ENCODE measurements around the gene PADI4. TPM values are rescaled to one million over a fixed set of nuclear protein-coding genes. Genes with fewer than 3 reads are reported as not detected.

Gene PADI4, protein sequence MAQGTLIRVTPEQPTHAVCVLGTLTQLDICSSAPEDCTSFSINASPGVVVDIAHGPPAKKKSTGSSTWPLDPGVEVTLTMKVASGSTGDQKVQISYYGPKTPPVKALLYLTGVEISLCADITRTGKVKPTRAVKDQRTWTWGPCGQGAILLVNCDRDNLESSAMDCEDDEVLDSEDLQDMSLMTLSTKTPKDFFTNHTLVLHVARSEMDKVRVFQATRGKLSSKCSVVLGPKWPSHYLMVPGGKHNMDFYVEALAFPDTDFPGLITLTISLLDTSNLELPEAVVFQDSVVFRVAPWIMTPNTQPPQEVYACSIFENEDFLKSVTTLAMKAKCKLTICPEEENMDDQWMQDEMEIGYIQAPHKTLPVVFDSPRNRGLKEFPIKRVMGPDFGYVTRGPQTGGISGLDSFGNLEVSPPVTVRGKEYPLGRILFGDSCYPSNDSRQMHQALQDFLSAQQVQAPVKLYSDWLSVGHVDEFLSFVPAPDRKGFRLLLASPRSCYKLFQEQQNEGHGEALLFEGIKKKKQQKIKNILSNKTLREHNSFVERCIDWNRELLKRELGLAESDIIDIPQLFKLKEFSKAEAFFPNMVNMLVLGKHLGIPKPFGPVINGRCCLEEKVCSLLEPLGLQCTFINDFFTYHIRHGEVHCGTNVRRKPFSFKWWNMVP
- 0.67 TPM for total RNA-seq
- long read RNA-seq = 0 reads

DNA sequence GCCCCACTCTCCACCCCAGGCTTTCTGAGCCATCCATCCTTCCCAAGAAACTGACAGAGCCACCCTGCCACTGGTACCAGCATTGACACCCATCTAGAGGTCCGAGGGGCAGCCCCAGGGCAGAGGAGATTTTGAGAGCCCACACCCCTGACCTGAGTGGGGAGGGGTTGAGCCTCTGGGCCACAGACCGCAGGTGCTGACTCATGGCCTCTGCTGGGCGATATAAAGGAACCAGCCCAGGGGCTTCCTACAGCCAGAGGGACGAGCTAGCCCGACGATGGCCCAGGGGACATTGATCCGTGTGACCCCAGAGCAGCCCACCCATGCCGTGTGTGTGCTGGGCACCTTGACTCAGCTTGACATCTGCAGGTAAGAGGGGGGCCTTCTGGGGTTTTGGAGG lies at the start of gene PADI4:
Gene PADI4 (plus strand): TSS at position 252 of the 400 bp plus-strand sequence. CDS start 26 bp downstream, at position 278.
- peak; percentile 33 for DNase-seq
- ATAC-seq = no peak
- intact Hi-C loops (cut with micrococcal nuclease) = no loop called here

GRCh38 chr1:17258758-17259130 lies 49.3 kb upstream of the PADI4 start:
- ATAC-seq = no peak

GRCh38 chr1:17259233-17259873 lies 48.6 kb upstream of the PADI4 start:
- intact Hi-C loops (cut with micrococcal nuclease) = no loop called here
- DNase-seq (no peak), ATAC-seq (no peak)

More at GRCh38 chr1:17258758-17259130, 49.3 kb upstream of the PADI4 start:
- DNase-seq = no peak
- intact Hi-C loops (cut with micrococcal nuclease) = no loop called here

- ATAC-seq = no peak
- intact Hi-C loops (cut with micrococcal nuclease) = no loop called here
- no peak for DNase-seq
These were observed 47.7 kb upstream of the PADI4 start for GRCh38 chr1:17260264-17260663.

GRCh38 chr1:17260738-17261137 lies 47.3 kb upstream of the PADI4 start:
- intact Hi-C loops (cut with micrococcal nuclease) = no loop called here
- no peak for ATAC-seq
- no peak for DNase-seq

GRCh38 chr1:17263936-17264335 lies 44.1 kb upstream of the PADI4 start:
- intact Hi-C loops (cut with micrococcal nuclease) = no loop called here
- ATAC-seq (no peak), DNase-seq (no peak)

DNA sequence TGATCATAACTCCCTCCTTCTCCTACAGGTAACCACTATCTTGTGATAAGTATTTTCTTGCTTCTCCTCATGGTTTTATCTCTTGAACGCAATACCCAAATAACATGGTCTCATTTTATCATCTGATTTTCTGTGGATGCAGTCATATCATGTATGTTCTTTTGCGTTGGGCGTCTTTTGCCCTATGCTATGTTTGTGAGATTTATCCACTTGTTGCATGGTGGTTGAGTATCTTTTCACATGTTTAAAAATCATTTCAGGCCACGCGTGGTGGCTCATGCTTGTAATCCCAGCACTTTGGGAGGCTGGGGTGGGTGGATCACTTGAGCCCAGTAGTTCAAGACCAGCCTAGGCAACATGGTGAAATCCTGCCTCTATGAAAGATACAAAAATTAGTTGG lies 43.5 kb upstream of the PADI4 start:
- intact Hi-C loops (cut with micrococcal nuclease) = no loop called here
- DNase-seq (no peak), ATAC-seq (no peak)

GRCh38 chr1:17265162-17265561 lies 42.8 kb upstream of the PADI4 start:
- DNase-seq (no peak), ATAC-seq (no peak)
- intact Hi-C loops (cut with micrococcal nuclease) = no loop called here

GRCh38 chr1:17265950-17266349 lies 42.0 kb upstream of the PADI4 start:
- intact Hi-C loops (cut with micrococcal nuclease) = no loop called here

DNA sequence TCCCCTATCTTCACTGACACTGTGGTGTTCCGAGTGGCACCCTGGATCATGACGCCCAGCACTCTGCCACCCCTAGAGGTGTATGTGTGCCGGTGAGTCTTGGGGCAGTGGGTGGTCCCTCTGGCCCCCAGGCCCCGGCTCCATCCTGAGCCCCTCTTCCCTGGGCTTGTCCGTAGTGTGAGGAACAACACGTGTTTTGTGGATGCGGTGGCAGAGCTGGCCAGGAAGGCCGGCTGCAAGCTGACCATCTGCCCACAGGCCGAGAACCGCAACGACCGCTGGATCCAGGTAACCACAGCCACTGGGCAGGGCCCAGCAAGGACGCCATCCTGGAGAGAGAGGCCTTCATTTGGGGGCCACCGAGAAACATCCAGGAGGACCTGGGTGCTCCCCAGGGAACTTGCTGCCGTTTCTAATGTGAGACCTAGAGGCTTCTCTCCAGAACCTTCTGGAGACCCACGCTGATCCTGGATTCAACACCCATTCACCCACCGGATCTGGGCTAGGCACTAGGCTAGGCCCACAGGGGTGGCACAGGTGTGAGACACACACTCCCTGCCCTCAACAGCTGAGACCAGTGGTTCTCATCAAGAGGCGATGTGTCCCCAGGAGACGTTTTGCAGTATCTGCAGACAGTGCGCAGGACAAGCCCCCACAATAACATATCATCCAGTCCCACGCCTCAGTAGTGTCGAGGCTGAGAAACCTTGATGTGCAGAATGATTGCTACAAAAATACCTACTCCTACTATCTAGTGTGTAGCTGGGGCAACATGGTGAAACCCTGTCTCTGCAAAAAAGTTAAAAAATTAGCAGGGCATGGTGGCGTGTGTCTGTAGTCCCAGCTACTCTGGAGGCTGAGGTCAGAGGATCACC lies 36.9 kb upstream of the PADI4 start:
- intact Hi-C loops (cut with micrococcal nuclease) = no loop called here
- ATAC-seq (no peak), DNase-seq (no peak)

More at GRCh38 chr1:17265950-17266349, 42.0 kb upstream of the PADI4 start:
- ATAC-seq = no peak
- no peak for DNase-seq

DNA sequence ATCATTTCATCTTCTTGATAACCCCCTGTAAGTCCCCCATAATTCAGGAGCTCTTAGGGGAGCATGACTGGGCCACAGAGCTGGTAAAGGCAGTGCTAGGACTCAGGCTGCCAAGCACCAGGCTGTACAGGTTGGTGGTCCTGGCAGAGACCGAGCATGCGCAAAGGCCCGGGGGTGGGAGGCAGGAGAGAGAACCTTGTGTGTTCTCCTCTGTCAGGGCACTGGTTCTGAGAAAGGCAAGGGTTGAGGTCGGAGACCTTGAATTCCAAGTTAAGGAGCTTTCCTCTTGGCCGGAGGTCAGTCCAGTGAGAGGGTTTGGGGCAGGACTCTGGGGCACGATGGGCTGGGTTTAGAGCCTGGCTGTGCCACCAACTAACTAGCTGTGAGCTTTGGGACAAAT lies 35.9 kb upstream of the PADI4 start:
- intact Hi-C loops (cut with micrococcal nuclease) = no loop called here
- ATAC-seq (no peak), DNase-seq (no peak)

DNA sequence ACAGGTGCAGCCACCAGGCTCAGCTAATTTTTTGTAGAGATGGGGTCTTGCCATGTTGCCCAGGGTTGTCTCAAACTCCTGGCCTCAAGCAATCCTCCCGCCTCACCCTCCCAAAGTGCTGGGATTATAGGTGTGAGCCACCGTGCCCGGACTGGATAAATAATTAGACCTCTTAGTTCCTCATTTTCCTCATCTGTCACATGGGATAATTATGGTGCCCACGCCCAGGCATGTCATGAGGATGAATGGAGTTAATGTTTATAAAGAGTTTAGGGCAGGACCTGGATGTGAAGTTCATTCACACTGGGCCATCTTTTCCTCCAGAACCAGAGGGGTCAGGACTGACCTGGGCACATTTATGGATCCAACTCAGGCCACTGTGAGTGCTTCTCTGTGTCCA lies 35.4 kb upstream of the PADI4 start:
- no peak for ATAC-seq
- DNase-seq = no peak
- intact Hi-C loops (cut with micrococcal nuclease) = no loop called here

GRCh38 chr1:17273096-17273495 lies 34.9 kb upstream of the PADI4 start:
- intact Hi-C loops (cut with micrococcal nuclease) = no loop called here
- DNase-seq (no peak), ATAC-seq (no peak)

DNA sequence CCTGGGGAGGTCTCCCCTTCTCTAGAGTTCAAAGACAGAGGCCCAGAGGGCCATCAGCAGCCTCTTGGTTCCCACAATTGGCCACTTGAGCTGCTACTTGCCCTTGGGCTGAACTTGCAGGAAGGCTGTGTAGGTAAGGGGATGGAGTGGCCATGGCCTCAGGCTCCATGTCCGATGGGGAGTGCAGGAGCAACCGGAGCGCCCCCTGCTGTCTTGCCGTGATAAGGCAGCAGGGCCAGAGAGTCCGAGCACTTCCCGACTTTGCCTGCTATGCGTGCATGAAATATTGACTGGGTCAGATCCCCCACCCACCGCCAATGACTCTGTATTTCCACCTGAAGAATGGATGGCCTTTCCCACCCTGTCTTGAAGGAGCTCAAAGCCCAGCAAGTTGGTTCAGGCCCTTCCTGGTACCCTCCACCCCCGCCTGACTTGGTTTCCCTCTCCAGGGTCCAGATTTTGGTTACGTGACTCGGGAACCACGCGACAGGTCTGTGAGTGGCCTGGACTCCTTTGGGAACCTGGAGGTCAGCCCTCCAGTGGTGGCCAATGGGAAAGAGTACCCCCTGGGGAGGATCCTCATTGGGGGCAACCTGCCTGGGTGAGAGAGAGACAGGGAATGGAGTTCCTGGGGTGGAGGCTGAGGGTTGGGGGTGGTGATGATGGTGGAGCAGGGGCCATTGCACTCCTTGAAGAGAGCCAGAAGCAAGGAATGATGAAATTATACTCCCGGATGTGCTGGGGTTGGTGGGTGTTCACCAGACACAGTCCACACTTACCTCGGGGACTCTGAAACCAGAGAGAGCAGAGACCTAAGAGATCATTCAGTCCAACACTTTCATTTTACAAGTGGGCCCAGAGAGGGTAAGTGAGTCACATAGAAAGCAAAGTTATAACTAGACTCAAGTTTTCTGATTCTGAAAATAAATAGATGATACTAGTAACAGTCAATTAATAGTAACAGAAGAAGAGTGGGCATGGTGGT lies 33.5 kb upstream of the PADI4 start:
- peak; percentile 27 for ATAC-seq
- DNase-seq = peak; percentile 51
- intact Hi-C loops (cut with micrococcal nuclease) = no loop called here

DNA sequence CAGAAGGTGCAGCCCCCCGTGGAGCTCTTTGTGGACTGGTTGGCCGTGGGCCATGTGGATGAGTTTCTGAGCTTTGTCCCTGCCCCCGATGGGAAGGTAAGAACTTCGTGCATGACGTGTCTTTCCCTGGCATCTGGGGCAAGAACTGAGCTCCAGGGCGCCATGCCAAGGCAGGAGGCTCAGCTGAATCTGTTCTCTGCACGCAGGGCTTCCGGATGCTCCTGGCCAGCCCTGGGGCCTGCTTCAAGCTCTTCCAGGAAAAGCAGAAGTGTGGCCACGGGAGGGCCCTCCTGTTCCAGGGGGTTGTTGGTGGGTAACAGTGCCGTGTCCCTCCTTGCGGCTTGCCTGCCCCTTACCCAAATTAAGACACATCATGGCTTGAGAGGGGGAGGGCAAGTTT lies 31.4 kb upstream of the PADI4 start:
- intact Hi-C loops (cut with micrococcal nuclease) = no loop called here
- DNase-seq = peak; percentile 41
- ATAC-seq = no peak

GRCh38 chr1:17277511-17278159 lies 30.4 kb upstream of the PADI4 start:
- ATAC-seq = no peak

GRCh38 chr1:17278996-17279830 lies 28.8 kb upstream of the PADI4 start:
- intact Hi-C loops (cut with micrococcal nuclease) = no loop called here
- no peak for ATAC-seq
- DNase-seq = no peak

More at GRCh38 chr1:17277511-17278159, 30.4 kb upstream of the PADI4 start:
- intact Hi-C loops (cut with micrococcal nuclease) = no loop called here
- DNase-seq = no peak

Data from left ventricle myocardium superior (tissue), 1 donor.